Mesenchymal stem cell (in vitro differentiated cells and primary cell): ENCODE measurements around the gene TSPAN6.

Experiments used
- DNase-seq: peaks from one replicate; pipeline ENCODE4 v3.0.0-alpha.2; 2013
- H2AFZ ChIP-seq: one replicate; pipeline ENCODE4 v1.6.1; 2013; ENCODE audit warnings: low read depth, mild to moderate bottlenecking, control low read depth, inconsistent platforms, low read length, moderate library complexity
- H2AK5ac ChIP-seq: 2 replicates; pipeline ENCODE4 v1.6.1; 2013; ENCODE audit warnings: low read length, moderate library complexity, mild to moderate bottlenecking, inconsistent platforms; ENCODE audit not compliant: severe bottlenecking
- H2BK120ac ChIP-seq: one replicate; pipeline ENCODE4 v1.6.1; 2013; ENCODE audit warnings: low read depth, mild to moderate bottlenecking, inconsistent platforms, low read length, moderate library complexity
- H2BK12ac ChIP-seq, 2 experiments: one replicate each; pipeline ENCODE4 v1.6.1; 2013; ENCODE audit warnings: inconsistent platforms in 2 of 2, low read length in 2 of 2, mild to moderate bottlenecking in 2 of 2, moderate library complexity in 2 of 2, control low read depth in 1 of 2
- H2BK15ac ChIP-seq: one replicate; pipeline ENCODE4 v1.6.1; 2013; ENCODE audit warnings: mild to moderate bottlenecking, low read depth, inconsistent platforms; ENCODE audit not compliant: poor library complexity, severe bottlenecking
- H2BK5ac ChIP-seq: 2 replicates; pipeline ENCODE4 v1.6.1; 2013; ENCODE audit warnings: low read depth, mild to moderate bottlenecking, low read length, control low read depth, inconsistent platforms; ENCODE audit not compliant: poor library complexity, severe bottlenecking
- H3K14ac ChIP-seq, 2 experiments: one replicate each; pipeline ENCODE4 v1.6.1; 2013; ENCODE audit warnings: inconsistent platforms in 2 of 2, low read length in 2 of 2, control low read depth in 1 of 2, mild to moderate bottlenecking in 1 of 2, moderate library complexity in 1 of 2
- H3K18ac ChIP-seq, 2 experiments: one replicate each; pipeline ENCODE4 v1.6.1; 2013; ENCODE audit warnings: inconsistent platforms in 2 of 2, low read length in 2 of 2, control low read depth in 1 of 2, low read depth in 1 of 2, mild to moderate bottlenecking in 1 of 2
- H3K23ac ChIP-seq, 2 experiments: one replicate each; pipeline ENCODE4 v1.6.1; 2013; ENCODE audit warnings: inconsistent platforms in 2 of 2, low read length in 2 of 2, mild to moderate bottlenecking in 2 of 2, moderate library complexity in 2 of 2, control low read depth in 1 of 2
- H3K27ac ChIP-seq: 2 replicates; pipeline ENCODE4 v1.5.1; 2013; ENCODE audit warnings: mild to moderate bottlenecking, moderate library complexity, low read length, control low read depth, inconsistent platforms; ENCODE audit not compliant: poor library complexity, severe bottlenecking
- H3K27me3 ChIP-seq, 2 experiments: 2 replicates each; pipeline versions ENCODE4 v1.6.1 to v1.7.0; 2013; ENCODE audit warnings: low read length in 2 of 2, mild to moderate bottlenecking in 2 of 2, moderate library complexity in 2 of 2, control low read depth in 1 of 2, inconsistent platforms in 1 of 2; ENCODE audit not compliant: control insufficient read depth in 1 of 2, insufficient read depth in 1 of 2
- H3K36me3 ChIP-seq, 2 experiments: 2 replicates each; pipeline versions ENCODE4 v1.6.1 to v1.7.0; 2013; ENCODE audit warnings: low read length in 2 of 2, control low read depth in 1 of 2, inconsistent platforms in 1 of 2, low read depth in 1 of 2, mild to moderate bottlenecking in 1 of 2; ENCODE audit not compliant: insufficient read depth in 2 of 2, control insufficient read depth in 1 of 2
- H3K4ac ChIP-seq, 2 experiments: one replicate each; pipeline ENCODE4 v1.6.1; 2013; ENCODE audit warnings: inconsistent platforms in 2 of 2, low read length in 2 of 2, mild to moderate bottlenecking in 2 of 2, moderate library complexity in 2 of 2, control low read depth in 1 of 2, low read depth in 1 of 2
- H3K4me1 ChIP-seq: 2 replicates; pipeline ENCODE4 v1.6.1; 2013; ENCODE audit warnings: low read depth, low read length, control low read depth; ENCODE audit not compliant: control insufficient read depth, insufficient read depth
- H3K4me2 ChIP-seq: 2 replicates; pipeline ENCODE4 v1.6.1; 2013; ENCODE audit warnings: low read length, mild to moderate bottlenecking, inconsistent platforms; ENCODE audit not compliant: poor library complexity, severe bottlenecking
- H3K4me3 ChIP-seq, 2 experiments: 2 replicates each; pipeline versions ENCODE4 v1.5.1 to v1.7.0; 2013; ENCODE audit warnings: low read length in 2 of 2, mild to moderate bottlenecking in 2 of 2, control low read depth in 1 of 2, low read depth in 1 of 2; ENCODE audit not compliant: insufficient read depth in 1 of 2
- H3K79me1 ChIP-seq: replicated peaks from 2 replicates; pipeline ENCODE4 v1.6.1; 2013; ENCODE audit warnings: mild to moderate bottlenecking, control low read depth, low read length, inconsistent platforms; ENCODE audit not compliant: poor library complexity, severe bottlenecking
- H3K9ac ChIP-seq: 2 replicates; pipeline ENCODE4 v1.7.0; 2013; ENCODE audit warnings: mild to moderate bottlenecking, low read length, moderate library complexity
- H3K9me3 ChIP-seq: 2 replicates; pipeline ENCODE4 v1.7.0; 2013; ENCODE audit warnings: mild to moderate bottlenecking, low read length; ENCODE audit not compliant: control insufficient read depth
- H4K8ac ChIP-seq: one replicate; pipeline ENCODE4 v1.6.1; 2013; ENCODE audit warnings: inconsistent platforms, mild to moderate bottlenecking, low read length, moderate library complexity
- H4K91ac ChIP-seq: one replicate; pipeline ENCODE4 v1.6.1; 2013; ENCODE audit warnings: mild to moderate bottlenecking, low read length, inconsistent platforms
- WGBS: methylation state at CpG from one replicate; pipeline ENCODE4 v1.1.7; 2013; ENCODE audit warnings: mixed read lengths; 5-methylcytosine and 5-hydroxymethylcytosine counted together

The TSPAN6 gene

GRCh38 chrX:100600340-100600739 lies 36.3 kb downstream of the TSPAN6 start:
- no peaks in the 10 kb centered on the region for H3K36me3 ChIP-seq
- no peak overlapping the region for H3K23ac ChIP-seq
- no peak overlapping the region for H3K4ac ChIP-seq
- H2BK120ac ChIP-seq = no peak overlapping the region
- no peak overlapping the region for H3K14ac ChIP-seq
- H4K8ac ChIP-seq = no peak overlapping the region
- no peaks in the 10 kb centered on the region for H3K79me1 ChIP-seq
- H3K27me3 ChIP-seq = peaks cover 0 to 37% of the 10 kb centered on the region in 2 experiments
- no peak overlapping the region for H3K4me2 ChIP-seq
- H4K91ac ChIP-seq = no peak overlapping the region
- no peak overlapping the region for H3K4me3 ChIP-seq
- no peak overlapping the region for H3K27ac ChIP-seq
- H2BK5ac ChIP-seq = no peak overlapping the region
- no peak overlapping the region for H2BK15ac ChIP-seq
- no peak overlapping the region for H2AFZ ChIP-seq
- H3K18ac ChIP-seq = no peak overlapping the region
- H3K9ac ChIP-seq = no peak overlapping the region
- no peaks in the 10 kb centered on the region for H3K9me3 ChIP-seq
- H3K4me1 ChIP-seq = no peaks in the 10 kb centered on the region
- DNase-seq = peak; percentile 4
- no peak overlapping the region for H2AK5ac ChIP-seq
- H2BK12ac ChIP-seq = no peak overlapping the region

GRCh38 chrX:100599456-100599855 lies 37.1 kb downstream of the TSPAN6 start:
- Histone ChIP-seq H3K79me1 (no peaks in the 10 kb centered on the region), H2BK120ac (no peak overlapping the region), H3K9ac (no peak overlapping the region), H2AFZ (no peak overlapping the region), H2BK12ac (no peak overlapping the region), H3K27ac (no peak overlapping the region), H3K36me3 (no peaks in the 10 kb centered on the region), H3K9me3 (no peaks in the 10 kb centered on the region), H3K23ac (no peak overlapping the region), H3K18ac (no peak overlapping the region), H3K14ac (no peak overlapping the region), H4K8ac (no peak overlapping the region), H4K91ac (no peak overlapping the region), H3K4me1 (no peaks in the 10 kb centered on the region), H2AK5ac (no peak overlapping the region), H3K4ac (no peak overlapping the region), H3K4me3 (no peak overlapping the region), H3K27me3 (peaks cover 0 to 34% of the 10 kb centered on the region in 2 experiments), H2BK5ac (no peak overlapping the region), H2BK15ac (no peak overlapping the region), H3K4me2 (no peak overlapping the region)
- WGBS = no CpG with 5 or more reads among the region's 9 CpGs
- DNase-seq = no peak

- Histone ChIP-seq H3K79me1 (no peaks in the 10 kb centered on the region), H2BK120ac (no peak overlapping the region), H3K4me3 (no peak overlapping the region), H2AK5ac (no peak overlapping the region), H3K36me3 (no peaks in the 10 kb centered on the region), H4K8ac (no peak overlapping the region), H3K18ac (no peak overlapping the region), H3K14ac (no peak overlapping the region), H2BK5ac (no peak overlapping the region), H4K91ac (no peak overlapping the region), H3K9ac (no peak overlapping the region), H3K27me3 (peaks cover 0 to 32% of the 10 kb centered on the region in 2 experiments), H3K23ac (no peak overlapping the region), H2BK15ac (no peak overlapping the region), H2BK12ac (no peak overlapping the region), H3K4me2 (no peak overlapping the region), H3K4me1 (no peaks in the 10 kb centered on the region), H3K9me3 (no peaks in the 10 kb centered on the region), H3K4ac (no peak overlapping the region), H2AFZ (no peak overlapping the region), H3K27ac (no peak overlapping the region)
- WGBS = no CpG with 5 or more reads among the region's 2 CpGs
- DNase-seq = no peak
These were observed 40.0 kb downstream of the TSPAN6 start for GRCh38 chrX:100596601-100597000.

- H3K18ac ChIP-seq = no peak overlapping the region
- no peak overlapping the region for H2BK12ac ChIP-seq
- WGBS = 0% methylated on average over 1 of the region's 2 CpGs
- no peaks in the 10 kb centered on the region for H3K4me1 ChIP-seq
- H3K14ac ChIP-seq = no peak overlapping the region
- no peaks in the 10 kb centered on the region for H3K9me3 ChIP-seq
- H3K4me3 ChIP-seq = no peak overlapping the region
- no peak overlapping the region for H3K4ac ChIP-seq
- H3K27ac ChIP-seq = no peak overlapping the region
- H3K27me3 ChIP-seq = peaks cover 0 to 42% of the 10 kb centered on the region in 2 experiments
- H3K23ac ChIP-seq = no peak overlapping the region
- DNase-seq = no peak
- H2AK5ac ChIP-seq = no peak overlapping the region
- no peaks in the 10 kb centered on the region for H3K36me3 ChIP-seq
- H3K9ac ChIP-seq = no peak overlapping the region
- H2BK120ac ChIP-seq = no peak overlapping the region
- H3K4me2 ChIP-seq = no peak overlapping the region
- no peak overlapping the region for H4K91ac ChIP-seq
- H4K8ac ChIP-seq = no peak overlapping the region
- no peak overlapping the region for H2AFZ ChIP-seq
- no peak overlapping the region for H2BK15ac ChIP-seq
- no peaks in the 10 kb centered on the region for H3K79me1 ChIP-seq
- no peak overlapping the region for H2BK5ac ChIP-seq
These were observed 43.0 kb downstream of the TSPAN6 start for GRCh38 chrX:100593581-100593980.
